ENCODE results near the gene CTBP1.

CTBP1 gene

DNA sequence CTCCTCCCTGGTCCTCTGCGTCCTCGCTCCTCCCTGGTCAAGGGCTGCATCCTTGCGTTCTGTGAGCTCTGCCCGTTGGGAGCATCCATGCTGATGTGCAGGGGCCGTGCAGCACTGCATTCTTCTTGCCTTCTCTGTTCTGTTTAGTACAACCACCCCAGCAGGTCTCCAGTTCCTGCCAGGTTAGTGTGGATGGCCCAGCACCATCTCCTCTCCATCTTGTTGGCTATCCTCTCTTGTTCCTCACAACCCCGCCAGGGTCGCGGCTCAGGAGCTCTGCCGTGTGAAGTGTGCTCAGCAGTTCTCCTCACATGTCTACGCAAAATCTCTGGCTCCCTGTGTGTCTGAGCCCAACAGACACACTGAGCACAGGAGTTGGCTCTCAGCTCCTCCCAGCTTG lies 30.3 kb upstream of the CTBP1 start:
- no peak for DNase-seq

DNA sequence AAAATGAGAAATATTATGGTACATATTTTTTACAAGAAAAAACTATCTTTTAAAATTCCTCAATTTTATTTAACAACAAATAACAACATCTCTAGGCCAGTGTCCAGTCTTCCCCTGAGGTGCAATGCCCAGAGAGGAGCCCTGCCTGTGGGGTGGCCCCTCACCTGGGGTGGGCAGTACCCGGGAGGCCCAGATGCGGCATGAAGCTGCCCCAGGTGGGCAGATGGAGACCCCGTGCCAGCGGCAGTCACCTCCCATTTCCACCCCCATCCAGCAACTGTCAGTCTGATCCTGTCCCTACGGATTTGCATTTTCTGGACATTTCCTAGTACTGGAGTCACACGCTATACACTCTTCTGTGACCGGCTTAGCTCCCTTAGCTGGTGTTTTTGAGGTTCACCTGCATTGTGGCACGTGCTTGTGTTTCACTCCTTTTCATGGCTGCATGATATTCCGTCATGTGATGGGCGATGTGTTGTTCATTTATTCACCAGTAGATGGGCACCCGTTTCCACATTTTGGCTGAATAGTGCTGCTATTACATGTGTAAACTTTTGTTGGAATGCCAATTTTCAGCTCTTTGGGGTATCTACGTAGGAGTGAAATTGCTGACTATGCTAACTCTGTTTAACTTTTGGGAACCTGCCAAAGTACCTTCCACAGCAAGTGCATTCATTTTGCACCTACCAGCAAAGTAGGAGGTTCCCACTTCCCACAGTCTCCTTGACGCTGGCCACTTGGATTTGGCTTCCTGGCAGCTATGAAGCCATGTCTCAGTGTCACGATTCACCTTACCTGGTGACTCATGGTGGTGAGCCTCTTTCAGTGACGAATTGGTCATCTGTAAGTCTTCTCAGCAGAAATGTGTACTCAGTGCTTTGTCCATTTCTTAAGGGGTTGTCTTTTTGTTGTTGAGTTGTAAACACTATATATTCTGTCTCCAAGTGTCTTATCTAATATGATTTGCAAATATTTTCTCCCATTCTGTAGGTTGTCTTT lies 29.0 kb upstream of the CTBP1 start:
- no peak for DNase-seq

DNA sequence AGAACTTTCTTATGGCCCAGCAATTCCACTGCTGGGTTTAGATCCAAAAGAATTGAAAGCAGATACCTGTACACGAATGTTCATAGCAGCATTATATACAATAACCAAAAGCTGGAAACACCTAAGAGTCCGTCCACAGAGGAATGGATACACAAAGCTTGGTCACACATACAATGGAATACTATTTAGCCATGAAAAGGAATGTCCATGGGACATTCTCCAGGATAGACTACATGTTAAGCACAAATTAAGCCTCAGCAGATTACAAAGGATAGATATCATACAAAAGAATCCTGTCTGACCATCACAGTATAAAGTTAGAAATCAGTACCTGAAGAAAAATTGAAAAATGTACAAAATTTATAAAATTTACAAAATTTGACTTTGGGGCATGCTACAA lies 28.1 kb upstream of the CTBP1 start:
- DNase-seq = no peak

DNA sequence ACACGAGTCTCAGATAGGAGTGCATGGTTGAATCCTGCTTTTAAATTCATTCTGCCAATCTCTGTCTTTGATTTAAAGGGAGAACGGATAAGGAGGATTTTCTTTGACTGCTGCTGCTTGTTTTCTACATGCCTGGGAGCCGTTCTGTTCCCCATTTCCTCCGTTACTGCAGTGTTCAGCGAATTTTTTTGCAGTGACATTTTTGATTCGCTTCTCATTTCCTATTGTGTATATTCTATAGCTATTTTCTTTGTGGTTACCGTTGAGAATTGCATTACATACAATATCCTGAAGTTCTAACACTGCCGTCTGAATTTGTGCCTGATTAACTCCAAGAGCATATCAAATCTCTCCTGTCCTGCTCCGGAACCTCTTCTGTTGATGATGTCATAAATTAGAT lies 25.9 kb upstream of the CTBP1 start:
- no peak for DNase-seq

DNA sequence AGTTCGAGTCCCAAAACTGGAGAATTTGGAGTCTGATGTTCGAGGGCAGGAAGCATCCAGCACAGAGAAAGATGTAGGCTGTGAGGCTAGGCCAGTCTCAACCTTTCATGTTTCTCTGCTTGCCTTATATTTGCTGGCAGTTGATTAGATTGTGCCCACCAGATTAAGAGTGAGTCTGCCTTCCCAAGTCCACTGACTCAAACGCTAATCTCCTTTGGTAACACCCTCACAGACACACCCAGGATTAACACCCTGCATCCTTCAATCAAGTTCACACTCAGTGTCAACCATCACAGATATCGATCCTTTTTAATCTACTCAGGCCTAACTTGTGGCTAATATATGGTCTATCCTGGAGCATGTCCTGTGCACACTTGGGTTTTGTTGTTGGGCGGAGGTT lies 22.8 kb upstream of the CTBP1 start:
- DNase-seq = no peak

DNA sequence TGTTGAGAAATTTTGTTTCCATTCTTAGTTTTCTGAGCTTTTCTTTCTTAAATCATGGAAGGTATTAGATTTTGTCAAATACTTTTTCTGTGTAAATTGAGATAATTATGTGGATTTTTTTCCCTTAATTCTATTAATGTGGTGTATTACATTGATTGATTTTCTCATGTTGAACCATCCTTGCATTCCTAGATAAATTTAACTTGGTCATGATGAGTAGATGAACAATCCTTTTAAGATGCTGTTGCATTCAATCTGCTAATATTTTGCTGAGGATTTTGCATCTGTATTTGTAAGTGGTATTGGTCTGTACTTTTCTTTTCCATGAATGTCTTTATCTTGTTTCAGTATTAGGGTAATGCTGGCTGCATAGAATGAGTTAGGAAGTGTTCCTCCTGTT lies 20.3 kb upstream of the CTBP1 start:
- no peak for DNase-seq

DNA sequence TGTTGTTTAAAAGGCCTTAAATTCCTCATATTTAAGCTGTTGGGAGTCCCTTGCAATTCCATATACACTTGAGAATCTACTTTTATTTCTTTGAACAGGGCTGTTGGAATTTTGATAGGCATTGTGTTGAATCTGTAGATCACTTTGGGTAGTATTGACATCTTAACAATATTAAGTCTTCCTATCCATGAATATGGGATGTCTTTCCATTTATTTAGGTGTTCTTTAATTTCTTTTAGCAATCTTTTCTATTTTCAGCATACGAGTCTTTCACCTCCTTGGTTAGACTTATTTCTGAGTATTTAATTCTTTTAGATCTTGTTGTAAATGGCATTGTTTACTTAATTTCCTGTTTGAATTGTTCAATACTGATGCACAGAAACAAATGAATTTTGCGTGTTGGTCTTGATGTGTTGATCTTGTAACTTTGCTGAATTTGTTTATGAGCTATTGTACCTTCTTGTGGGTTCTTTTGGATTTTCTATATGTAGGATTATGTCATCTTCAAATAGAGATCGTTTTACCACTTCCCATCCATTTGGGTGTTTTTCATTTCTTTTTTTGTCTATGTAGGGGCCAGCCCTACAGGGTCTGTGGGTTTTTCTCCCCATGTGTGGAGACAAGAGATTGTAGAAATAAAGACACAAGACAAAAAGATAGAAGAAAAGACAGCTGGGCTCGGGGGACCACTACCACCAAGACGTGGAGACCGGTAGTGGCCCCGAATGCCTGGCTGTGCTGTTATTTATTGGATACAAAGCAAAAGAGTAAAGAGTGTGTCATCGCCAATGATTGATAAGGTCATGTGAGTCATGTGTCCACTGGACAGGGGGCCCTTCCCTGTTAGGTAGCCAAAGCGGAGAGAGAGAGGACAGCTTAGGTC lies 18.2 kb upstream of the CTBP1 start:
- no peak for DNase-seq

DNA sequence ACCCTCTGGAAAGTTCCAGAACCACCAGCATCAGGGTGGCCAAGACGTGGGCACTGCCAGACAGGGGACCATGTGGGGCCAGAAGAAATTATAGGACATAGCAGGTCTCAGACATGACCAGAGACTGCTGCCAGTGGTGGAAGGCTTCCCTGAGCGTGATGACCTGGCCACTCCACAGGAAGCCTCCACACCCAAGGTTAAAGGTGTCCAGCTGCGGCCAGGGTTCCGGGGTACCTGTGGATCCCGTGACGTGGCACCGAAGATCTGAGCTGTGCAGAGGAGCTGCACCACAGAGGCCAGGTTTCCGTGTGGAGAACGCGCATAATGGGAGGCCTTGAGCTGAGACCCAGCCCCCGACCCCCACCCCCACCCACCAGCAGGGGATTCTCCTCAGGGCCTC lies 16.4 kb upstream of the CTBP1 start:
- DNase-seq = no peak

DNA sequence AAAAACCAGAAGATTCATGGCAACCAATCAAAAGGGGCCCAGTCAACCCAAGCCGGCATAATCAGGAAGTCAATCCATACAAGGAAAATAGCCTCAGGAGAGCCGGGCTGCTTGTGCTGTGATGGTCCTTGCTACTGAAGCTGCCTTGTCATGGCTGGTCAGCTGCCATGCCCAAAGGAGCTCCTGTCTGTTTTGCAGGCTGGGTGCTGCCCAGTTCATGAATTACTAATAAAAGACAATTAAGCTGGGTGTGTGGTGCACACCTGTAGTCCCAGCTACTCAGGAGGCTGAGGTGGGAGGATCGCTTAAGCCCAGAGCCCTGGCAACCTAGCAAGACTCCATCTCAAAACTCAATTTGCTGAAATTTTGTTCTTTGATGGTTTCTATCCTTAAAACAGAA lies 16.0 kb upstream of the CTBP1 start:
- no peak for DNase-seq

DNA sequence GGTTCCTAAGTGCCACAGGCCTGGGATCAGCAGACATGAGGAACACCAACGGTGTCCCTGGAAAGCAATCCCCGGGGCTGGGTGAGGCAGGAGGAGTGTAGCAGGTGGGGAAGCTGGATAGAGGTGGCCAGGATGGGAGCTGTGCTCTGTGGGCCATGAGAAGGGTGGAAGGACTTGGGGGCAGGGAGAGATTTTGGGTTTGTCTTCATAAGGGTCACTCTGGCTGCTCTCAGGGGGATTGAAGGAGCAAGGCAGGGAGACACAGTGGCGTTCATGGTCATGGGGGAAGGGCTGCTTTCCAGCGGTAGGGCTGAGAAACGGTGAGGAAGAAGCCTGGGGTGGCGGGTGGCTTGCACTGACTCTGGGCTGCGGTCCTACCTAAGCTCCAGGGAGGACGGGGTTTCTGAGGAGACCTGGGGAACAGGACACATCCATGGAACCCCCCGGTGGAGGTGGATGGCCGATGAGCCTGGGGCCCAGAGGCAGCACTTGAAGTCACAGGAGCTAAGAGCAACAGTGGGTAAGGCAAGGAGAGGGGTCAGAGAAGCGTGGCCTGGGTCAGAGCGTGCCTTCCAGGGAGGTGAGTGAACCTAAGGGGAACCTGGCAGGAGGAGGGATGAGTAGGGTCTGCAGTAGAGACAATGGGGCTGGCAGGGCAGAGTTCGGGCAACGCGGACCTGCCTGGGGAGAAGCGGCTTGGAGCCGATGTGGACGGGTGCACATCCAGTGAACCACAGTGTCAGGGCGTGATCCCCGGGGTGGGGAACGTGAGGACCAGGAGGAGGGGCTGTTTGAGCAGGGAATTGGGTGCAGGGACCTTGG lies 12.4 kb upstream of the CTBP1 start:
- no peak for DNase-seq

DNA sequence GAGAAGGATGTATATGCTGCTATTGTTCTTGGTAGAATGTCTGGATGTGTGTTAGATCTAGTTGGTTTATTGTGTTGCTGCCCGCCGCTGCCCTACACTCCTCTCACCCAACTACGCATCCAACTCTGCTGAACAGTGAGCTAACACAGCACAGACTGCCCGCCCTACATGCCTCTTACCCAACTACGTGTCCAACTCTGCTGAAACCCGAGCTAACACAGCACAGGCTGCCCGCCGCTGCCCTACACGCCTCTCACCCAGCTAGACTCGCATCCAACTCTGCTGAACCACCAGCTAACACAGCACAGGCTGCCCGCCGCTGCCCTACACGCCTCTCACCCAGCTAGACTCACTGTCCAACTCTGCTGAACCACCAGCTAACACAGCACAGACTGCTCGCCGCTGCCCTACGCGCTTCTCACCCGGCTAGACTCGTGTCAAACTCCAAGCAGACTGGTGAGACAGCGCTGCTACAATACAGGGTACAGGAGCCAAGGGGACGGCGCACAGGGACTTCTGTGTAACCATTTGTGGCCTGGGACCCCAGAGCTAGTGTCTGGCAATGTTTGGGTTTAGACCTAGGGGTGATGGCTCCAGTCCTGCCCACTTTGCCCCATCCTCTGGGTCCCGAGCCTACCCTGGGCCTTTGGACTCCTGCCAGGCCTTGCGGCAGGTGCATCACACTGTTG lies 11.6 kb upstream of the CTBP1 start:
- DNase-seq = no peak

DNA sequence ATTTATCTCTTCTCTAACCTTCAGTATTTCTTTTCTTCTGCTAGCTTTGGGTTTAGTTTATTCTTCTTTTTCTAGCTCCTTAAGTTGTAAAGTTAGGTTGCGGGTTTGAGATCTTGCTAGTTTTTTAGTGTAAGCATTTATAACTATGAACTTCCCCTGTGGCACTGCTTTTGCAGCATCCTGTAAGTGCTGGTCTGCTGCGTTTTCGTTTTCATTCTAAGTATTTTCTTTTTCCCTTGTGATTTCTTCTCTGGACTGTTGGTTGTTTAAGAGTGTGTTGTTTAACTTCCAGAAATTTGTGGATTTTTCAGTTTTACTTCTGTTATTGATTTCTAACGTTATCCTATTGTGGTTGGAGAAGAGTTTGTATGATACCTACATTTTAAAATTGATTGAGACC lies 11.0 kb upstream of the CTBP1 start:
- no peak for DNase-seq

DNA sequence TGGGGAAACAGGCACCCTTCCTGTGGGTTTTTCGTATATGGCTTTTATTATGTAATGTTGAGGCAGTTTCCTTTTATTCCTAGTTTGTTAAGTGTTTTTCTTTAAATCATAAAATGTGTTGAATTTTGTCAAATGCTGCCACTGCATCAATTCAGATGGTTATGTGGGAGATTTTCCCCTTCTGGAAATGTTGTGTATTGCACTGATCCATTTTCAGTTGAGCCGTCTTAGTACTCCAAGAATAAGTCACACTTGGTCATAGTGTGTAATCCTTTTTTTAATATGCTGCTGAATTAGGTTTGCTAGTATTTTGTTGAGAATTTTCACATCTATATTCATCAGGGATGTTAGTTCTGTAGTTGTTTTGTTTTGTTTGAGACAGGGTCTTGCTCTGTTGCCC lies 9.5 kb upstream of the CTBP1 start:
- DNase-seq = no peak

DNA sequence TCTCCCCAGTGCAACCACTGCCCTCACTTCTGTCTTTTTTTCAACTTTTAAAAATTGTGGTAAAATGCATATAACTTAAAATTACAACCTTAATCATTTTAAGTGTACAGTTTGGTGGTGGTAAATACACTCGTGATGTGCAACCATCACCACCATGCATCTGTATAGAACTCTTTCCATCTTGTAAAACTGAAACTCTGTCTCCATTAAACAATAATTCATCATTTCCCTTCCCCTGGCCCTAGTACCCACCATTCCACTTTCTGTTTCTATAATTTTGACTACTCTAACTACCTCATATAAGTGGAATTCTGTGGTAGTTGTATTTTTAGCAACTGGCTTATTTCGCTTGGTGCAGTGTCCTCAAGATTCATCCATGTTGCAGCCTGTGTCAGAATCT lies 6.8 kb upstream of the CTBP1 start:
- no peak for DNase-seq

DNA sequence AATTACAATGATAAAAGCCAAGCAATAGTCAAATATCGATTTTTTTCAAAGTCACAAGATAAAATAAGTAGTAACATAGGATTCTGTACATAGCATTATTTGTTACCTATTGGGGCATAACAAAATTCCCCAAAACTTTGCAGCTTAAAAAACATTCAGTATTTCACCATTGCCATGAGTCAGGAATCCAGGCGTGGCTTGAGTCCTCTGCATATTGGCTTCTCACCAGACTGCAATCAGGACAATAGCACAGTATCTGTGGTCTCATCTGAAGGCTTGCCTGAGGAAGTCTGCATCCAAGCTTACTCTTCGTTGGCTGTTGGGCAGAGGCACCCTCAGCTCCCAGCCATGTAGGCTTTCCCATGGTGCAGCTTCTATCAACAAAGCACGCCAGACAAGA lies 6.2 kb upstream of the CTBP1 start:
- DNase-seq = no peak

DNA sequence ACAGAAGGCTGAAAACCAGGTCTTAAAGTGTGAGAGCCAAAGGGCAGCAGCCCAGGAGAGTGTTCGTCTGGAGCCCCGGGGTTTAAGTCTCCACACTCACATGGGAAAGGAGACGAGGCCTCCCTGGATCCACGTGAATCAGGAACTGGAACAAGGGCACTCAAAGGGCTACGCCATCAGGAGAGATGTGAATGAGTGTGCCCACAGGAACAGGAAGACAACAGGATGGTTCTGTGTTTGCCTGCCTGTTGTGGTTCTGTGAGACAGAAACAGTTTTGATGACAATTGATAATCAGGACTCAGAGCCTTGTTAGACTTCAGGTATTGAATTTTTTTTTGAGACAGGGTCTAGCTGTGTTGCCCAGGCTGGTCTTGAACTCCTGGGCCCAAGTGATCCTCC lies 4.9 kb upstream of the CTBP1 start:
- DNase-seq = no peak

DNA sequence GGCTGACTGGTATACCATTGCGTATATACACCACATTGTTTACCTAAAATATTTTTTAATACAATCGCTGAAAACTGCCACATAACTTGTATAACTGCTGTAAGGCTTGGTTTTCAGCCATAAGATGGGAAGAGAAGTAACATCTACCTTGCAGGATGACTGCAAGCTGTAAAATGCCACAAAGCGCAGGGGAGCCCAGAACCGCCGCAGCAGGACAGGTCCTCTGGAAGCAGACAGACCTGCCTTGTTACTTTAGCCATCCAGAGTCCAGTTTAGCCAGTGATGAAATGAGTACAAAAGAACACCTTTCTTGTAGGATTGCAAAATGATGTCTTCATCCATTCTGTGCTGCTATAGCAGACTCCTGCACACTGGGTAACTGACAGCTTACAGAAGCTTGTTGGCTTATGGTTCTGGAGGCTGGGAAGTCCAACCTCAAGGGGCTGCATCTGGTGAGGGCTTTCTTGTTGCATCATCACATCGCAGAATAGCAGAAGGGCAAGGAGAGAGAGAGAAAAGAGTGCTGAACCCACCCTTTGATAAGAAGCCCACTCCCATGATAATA lies 4.1 kb upstream of the CTBP1 start:
- DNase-seq = no peak

DNA sequence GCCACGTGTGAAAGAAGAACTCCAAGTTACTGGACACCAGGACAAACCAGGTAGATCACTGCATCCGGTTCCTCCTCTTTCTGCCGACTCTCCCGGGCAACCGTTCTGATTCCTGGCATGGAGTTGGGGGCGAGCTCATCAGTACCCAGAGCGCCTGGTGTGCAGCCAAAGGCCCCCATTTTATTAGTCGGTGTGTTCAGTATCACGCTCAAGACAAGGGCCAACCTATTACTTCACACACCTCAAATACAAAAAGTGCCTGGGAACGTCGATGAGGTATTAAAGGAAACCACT lies 2.8 kb upstream of the CTBP1 start:
- DNase-seq = no peak

DNA sequence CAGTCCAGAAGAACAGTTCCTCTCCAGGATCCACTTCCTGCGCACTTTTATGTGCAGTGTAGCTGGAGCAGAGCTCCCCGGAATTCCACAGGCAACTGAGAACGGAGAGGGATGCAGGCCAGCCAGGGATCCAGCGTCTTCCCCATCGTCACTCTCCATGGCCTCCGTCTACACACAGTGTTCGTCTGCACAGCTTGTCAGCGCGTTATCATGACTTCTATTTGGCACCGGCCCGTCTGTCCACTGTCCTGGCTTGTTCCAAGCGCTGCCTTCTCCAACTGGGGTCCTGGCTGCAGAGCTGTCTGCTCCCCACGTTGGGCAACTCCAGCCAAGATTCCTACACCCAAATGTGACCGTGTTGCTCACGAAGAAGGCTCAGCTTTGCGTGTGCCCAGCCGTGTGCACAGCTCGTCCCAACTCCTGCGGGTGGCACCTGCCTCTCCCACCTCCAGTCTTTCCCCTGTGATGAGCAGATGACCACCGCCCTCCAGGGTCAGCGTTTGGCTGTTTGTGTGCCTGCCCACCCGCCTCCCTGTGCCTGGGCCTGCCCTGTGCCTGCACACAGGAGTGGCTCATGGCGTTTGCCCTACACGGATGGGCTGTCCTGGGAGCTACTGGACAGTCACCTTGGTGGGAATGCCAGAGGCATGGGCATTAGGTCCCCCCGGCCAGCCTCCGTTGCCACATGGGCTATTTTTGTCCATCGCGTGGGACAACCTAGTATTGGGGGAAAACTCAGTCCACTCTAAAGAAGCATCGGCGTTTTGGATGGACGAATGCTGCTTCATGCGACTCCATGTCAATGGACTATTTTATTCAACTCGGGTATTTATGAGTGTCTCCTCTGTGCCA lies 2.2 kb upstream of the CTBP1 start:
- no peak for DNase-seq

DNA sequence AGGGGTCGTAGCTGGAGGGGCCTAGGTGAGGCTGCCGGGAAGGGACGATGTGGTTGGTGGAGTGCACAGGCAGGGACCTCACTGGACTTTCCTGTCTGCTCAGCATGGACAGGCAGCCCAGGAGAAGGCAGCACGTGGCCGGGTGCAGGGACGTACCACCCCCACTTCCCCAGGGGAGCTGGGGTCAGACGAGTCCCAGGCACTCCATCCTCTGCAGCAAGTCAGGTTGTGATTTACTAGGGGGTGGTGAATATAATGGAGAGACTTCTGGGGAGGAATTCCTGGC lies 1.5 kb upstream of the CTBP1 start:
- no peak for DNase-seq

DNA sequence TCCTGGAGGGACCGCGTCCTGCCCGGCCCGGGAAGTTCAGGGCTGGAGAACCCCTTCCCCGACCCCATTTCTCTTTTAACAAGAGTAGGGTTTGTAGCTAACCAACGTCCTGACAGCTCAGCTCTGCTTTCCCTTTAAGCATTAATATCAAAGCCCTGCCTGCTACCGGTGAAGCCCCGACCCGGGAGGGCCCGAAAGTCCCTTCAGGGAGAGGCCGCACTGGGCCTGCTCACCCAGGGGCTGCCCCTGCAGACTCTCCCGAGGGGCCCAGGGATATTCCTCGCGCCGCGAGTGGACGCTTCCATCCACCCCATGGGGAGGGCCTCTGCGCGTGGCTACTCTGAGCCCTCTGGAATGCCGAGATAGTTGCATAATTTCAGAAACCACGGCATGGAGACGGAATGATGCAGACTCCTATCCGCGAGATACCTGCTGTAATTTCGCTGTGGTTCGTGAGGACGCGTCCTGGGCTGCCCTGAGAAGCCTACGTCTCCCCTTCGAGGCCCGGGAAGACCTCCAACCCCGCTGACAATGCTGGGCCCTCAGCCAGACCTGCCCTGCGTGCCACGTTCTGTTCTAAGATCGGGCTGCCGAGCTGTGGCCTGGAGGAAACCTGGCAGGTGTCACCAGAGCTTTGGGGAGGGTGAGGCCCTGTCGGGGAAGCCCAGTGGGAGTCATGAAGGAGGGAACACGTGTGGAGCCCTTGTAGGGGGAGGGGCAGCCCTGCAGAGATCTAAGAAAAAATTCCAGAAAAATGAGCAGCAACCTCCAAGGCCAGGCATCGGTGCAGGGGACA lies 999 bp upstream of the CTBP1 start:
- peak; percentile 50 for DNase-seq
